GM10847 (cell line): ENCODE measurements around the gene ARMC9.

ENCODE experiments used
- POLR2A ChIP-seq: IDR thresholded peaks from 2 replicates; pipeline ENCODE4 v1.6.1; 2011; ENCODE audit not compliant: insufficient read length; ENCODE audit errors: extremely low read depth

The ARMC9 gene

DNA sequence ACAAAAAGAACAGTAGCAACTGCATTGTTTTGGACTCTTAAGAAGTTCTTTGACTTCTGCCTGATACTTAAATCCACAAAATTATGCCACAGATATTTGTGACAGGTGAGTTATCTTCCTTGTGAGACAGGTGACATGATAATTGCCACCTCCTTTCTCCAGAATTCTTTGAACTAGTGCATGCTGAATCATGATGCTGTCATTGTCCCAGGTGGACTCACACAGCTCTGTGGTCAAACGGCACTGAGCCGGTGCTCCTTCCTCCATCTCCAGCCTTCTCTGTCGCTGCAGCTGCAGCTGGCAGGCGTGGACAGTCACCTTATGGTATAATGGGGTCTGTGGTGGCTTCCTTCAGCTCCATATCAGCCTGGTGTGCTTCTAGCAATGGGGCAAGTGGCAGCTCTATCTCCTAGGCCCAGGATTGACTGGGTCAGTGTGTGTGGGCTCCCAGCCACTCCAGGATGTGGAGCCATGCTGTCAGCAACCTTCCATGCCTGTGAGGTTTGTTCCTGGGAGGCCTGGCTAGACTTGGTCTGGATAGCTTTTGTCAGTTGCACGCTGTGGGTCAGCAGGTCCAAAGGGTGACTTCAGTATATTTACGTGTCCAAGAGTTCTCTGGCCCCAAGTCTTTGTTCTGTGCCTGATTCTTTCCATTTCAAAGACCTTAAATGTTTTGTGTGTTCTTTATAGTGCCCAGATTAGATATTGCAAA, 15.7 kb downstream of the ARMC9 start:
- no peak for TF ChIP-seq POLR2A

DNA sequence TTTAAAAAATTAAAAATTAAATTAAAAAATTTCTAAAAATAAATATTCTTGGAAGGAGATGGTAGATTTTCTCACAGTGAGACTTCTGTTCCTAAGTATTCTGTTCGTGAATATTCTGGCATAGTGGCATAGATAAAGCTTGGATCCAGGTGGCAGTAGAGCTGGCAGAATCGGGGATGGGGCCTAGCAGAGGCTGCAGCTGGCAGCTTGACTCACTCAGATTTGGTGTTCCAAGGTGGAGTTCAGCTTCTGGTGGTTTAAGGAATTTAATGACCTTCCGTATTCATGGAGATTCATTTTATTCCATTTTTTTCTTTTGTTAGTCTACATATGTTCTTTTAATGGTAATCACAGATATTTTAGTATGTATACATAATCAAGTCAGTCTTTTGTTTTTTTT, 19.9 kb downstream of the ARMC9 start:
- no peak for TF ChIP-seq POLR2A

DNA sequence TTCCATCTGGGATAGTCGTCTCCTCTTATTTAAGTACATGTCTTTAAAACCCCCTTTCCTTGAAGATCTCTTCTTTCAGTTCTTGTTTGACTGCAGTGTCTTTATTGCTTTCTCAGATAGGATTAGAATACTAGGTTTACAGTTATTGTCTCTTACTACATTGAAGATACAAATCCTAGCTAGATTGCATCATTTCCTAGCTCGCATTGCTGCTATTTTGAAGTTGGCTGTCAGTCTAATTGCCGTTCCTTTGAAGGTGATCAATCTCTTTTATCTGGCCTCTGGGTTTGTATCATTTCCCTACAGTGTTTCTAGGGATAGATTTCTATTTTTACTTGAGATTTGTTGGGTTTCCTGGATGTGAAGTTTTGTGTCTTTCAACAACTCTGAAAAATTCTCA, 20.9 kb downstream of the ARMC9 start:
- TF ChIP-seq POLR2A = no peak

DNA sequence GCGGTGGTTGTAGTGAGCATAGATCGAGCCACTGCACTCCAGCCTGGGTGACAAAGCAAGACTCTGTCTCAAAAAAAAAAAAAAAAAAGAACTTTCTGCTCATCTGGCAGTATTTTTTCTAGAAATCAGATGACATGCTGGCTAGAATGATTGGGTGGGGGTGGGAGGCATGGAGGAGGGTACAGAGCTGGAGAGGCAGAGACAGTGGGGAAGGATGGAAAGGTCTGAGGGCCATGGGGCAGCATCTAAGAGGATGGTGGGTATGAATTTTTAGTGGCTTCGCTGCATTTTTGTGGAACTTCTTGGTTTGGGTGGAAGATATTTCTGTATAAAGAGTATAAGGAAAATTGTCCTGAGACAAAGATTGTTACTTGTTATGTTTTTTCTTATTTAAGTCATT, 23.3 kb downstream of the ARMC9 start:
- TF ChIP-seq POLR2A = no peak

DNA sequence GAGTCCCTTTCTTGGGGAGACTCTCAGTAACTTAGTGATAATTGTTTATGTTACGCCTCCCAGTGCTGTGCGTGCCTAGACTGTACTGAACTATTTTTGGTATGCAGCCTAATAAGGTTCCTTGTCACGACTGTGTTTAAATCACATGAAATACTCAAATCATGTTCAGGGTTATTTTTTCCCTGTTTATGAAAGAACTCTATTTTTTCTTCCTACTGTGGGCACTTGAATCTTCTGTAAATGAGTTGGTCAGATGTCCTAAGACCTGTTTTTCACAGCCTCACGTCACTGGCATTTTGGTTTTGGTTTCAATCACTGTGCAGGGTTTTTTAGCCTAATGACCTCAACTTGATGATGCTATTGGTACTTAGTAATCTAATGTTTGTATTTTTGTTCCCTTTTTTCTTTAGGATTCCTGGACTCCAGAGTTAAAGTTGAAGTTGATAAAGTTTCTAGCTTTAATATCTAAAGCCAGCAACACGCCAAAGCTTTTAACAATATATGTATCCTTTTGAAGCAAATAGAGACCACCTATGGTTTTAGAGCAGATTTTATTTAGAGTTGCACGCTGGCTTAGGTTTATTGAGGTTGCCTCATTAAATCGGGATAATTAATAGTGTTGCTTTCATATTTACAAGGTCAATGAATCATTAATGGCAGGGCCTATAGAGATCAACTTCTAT, 24.0 kb downstream of the ARMC9 start:
- no peak for TF ChIP-seq POLR2A

DNA sequence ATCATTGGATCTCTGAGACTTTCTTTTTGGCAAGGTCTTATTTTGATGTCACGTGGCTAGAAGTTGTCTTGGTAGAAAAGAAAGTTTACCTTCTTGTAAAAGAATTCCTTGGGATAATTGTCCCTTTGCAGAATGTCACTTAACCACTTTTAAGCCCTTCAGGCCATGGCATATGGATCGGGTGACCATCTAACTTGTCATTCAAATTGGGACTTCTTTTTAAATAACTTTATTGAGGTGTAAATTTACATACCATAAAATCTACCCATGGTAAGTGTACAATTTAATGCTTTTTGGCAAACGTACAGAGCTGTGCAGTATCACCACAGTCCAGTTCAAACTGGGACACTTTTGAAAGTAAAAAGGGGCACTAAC, 24.6 kb downstream of the ARMC9 start:
- no peak for TF ChIP-seq POLR2A

DNA sequence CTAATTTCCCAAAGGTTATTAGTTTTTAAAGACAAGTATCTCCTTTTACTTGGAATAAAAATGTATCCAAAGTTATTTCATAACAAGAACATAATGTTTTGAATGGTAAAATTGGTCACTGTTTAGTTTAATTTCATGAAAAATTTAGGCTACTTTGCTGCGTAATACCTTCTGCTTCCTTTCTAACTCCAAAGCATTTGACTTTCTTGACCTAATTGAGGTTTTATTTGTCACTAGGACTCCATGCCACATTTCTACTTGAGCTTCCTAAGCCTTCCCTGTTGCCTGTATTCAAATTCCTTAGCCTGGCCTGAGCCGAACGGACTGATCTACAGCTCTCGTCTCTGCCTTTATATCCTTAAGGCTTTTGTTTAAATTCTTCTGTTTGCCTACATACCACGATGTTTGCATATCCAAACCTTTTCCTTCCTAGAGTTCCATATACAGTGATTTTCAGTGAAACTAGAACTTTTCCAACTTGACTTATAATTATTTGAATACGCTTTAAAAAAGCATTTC, 25.1 kb downstream of the ARMC9 start:
- TF ChIP-seq POLR2A = no peak

DNA sequence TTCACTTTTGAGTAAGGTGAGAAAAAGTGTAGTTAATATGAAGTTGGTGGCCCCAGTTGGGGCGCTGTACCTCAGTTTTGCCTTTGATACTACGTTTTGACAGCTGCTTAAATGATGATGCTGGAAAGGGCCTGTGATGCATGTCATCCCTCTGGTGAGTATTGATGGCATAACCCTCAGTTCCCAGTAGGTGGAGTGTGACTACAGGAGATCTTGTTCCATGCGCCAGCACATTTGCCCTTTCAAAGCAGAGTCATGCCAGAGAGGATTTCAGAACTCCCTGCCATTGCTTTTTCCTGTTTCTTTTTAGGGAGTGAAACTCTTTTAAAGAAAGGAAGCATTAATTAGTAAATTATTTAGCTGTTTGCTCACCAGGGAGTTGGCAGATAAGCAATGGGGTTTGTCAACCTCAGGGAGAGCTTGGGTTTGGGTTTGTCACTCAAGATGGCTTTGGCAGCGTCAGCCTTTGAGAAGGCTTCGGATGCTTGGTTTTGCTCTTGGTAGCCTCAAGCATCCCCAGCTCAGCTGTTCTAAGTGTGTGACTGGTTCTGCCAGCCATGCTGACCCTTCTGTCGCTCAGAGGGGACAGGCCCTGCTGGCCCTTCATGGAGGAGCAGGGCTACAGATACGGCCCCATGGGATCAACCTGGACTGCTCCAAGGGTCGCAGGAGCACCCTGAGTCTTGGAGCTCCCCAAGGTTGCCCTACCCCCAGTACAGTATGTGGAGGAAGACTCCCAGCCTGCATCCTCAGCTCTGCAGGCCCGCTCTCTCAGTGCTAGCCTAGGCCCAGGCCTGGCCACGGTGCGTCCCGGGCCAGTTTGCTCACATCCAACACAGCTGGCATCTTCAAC, 29.1 kb downstream of the ARMC9 start:
- no peak for TF ChIP-seq POLR2A

DNA sequence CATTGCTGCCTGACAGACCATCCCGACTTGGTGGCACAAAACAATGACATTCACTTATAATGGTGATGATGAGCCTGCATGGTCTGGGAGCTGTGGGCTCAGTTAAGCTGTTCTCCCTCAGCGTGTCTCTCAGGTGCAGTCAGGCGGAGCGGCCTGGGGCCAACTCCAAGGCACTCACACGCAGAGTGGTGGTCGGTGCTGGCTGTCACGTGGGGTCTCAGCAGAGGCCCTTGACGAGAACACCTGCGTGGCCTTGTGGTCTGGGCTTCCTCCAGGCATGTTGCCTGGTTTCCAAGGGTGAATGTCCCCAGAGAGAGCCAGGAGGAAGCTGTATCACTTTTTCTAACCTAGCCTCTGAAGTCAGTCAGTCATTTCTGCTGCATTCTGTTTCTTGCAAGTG, 29.8 kb downstream of the ARMC9 start:
- TF ChIP-seq POLR2A = no peak

DNA sequence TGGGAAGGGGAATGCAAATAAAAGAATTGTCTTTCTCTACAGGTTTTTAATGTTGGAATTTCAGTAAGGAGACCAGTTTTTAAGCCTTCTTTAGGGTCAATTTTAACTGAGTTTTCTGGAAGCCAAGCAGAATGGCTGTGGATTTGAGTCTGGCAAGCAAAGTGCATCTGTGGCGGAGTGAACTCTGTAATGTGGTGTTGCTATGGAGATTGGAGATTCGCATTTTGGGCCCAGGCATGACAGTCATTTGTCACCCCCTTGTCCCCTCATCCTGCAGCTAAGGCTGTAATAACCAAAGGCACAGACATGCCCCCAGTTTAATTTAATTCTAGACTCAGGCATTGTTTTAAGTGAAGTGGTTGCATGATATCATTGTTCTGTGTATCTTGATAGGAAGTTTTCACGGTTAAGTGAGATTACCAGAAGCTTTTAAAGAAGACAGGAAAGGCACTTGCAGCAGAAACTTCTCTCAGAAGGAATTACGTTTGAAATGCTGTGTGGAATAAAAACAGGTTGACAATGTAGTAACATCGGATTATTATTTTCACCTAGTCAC, 30.6 kb downstream of the ARMC9 start:
- no peak for TF ChIP-seq POLR2A

DNA sequence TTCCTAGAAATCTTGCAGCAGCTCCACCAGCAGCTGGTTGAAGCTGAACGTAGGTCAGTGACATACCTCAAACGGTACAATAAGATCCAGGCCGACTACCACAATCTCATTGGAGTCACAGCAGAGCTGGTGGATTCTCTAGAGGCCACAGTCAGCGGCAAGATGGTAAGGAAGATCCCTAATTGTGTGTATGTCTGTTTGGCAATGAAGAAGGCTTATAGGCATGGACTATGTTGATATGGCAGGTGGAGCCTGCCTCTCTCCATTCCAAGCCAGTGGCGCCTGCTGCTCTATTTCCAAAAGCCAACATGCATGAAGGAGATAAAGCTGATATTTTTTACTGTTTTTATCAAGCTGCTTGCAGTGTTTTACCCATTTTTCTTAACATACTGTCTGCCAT, 36.8 kb downstream of the ARMC9 start:
- TF ChIP-seq POLR2A = no peak

DNA sequence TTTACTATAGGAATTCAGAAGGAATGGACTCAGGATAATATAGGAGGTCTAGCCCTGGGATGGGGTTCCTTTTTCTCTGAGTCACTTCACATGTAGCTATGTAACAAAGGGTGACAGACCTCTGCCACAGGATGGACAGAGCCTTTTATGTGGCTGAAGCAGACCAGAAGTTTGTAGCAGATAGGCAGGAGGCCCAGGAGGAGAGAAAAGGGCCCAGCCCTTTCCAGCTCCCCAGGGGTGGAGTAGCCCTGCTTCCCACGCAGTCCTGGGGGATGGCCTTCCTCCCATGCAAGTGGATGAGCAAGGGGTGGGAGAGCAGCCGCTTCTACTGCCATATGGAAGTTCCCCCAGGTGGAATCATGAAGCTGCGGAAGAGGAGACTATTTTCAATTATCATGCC, 40.3 kb downstream of the ARMC9 start:
- TF ChIP-seq POLR2A = no peak

DNA sequence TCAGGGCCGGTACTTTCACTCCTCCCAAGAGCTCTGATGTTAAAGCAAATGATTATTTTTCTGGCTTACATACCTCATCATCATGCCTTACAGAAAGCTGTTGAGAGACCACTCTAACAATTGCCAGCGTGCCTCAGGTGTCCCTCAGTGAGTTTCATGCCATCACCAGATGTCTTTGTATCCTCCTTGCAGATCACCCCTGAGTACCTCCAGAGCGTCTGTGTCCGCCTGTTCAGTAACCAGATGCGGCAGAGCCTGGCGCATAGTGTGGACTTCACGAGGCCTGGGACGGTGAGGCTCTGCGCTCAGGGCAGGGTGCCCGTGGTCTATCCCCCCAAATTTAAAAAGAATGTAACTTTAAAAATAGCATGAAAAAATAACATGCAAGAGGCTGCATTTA, 41.3 kb downstream of the ARMC9 start:
- no peak for TF ChIP-seq POLR2A

DNA sequence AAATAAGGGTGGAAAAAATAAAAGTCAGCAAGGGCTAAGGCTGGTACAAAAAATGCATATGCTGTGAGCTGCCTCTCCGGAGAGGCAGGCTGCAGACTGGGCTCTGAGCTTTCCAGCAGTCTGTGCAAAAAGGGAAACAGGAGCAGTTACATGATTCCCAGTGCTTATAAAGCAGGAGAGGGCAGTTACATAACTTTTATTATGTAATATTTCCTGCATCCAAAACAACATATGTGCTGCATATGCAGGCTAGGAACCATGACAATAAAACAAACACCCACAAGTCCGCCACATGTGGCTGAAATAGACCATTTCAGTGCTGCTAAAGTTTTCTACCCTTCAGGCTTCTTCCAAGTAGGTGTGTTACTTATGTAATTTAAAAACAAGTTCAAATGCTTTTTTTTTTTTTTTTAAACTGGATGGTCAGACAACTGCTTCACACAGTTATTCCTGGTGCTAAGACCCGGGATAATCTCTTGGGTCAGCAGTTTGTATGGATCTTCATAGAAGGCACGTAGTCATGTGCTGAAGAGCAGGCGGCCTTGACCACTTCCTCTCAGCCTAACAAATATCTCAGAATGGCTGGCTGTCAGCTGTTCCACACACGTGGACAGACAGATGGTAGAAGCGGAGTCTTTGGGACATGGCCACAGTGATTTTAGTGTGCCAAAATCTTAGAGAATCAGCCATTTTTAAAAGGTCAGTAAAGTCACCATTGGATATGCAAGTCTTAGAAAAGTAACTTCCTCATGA, 43.5 kb downstream of the ARMC9 start:
- TF ChIP-seq POLR2A = no peak

DNA sequence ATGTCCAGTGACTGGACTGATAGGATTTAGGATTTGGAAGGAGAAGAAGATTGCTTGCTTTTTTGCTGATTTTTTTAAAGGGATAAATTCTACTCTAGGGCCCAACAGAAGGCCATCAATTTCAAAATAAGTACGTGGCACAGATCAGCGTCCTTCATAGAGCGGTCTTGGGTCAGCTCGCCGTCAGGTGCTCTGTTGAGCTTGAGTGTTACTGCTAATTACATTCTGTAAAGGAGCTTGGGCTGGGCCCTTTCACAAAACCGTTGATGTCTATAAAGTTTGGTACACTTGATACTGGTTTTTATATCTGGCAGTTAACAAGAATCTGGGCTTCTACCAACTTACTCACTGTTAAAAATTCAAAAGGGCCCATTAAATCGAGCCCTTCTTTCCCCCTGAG, 45.4 kb downstream of the ARMC9 start:
- TF ChIP-seq POLR2A = no peak
